ENCODE measurements around the gene ADCY7. TPM values are rescaled to one million over a fixed set of nuclear protein-coding genes. Genes with fewer than 3 reads are reported as not detected.

Gene ADCY7
- total RNA-seq, 1 experiment from 2014 or later: 34.2 TPM

GRCh38 chr16:50322333-50322732, 56.0 kb downstream of the ADCY7 start:
- peaks cover under 1% of the 10 kb centered on the region; the same call in 1 of the 2 replicates for H4K20me1 ChIP-seq (ENCODE audit: insufficient read depth)
- H3K27me3 ChIP-seq (ENCODE audit: insufficient read depth, low read length): no peaks in the 10 kb centered on the region
- intact Hi-C loops (cut with micrococcal nuclease): loop anchor here (5.0 kb wide), 1 partner anchor 345 kb away; no protein-coding TSS in a partner anchor
- ChIA-PET POLR2A (no interaction called here), CTCF (interaction anchor here (1.7 kb wide), 1 partner anchor 484 kb away, joined by 7 read pairs; no protein-coding TSS in a partner anchor), RAD21 (ENCODE audit: low non-redundant PET in 1 of 2, low total read pairs in 2 of 2, uncharacterized antibody in 2 of 2, unreplicated experiment in 2 of 2) (interaction anchor here in 1 of 2 experiments (0.7 kb wide), 1 partner anchor 47 kb away, joined by 3 read pairs; the partner anchor contains the start of gene BRD7)
- no peak overlapping the region for H2AFZ ChIP-seq (ENCODE audit: low read depth, low read length, poor library complexity, severe bottlenecking)
- no TSS peak for BruUV-seq (replicated peaks)
- TF ChIP-seq, protein P1, sequence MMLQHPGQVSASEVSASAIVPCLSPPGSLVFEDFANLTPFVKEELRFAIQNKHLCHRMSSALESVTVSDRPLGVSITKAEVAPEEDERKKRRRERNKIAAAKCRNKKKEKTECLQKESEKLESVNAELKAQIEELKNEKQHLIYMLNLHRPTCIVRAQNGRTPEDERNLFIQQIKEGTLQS (IDR thresholded peaks at IDR 0.05): no peak
- no peak for TF ChIP-seq SIN3A (IDR thresholded peaks at IDR 0.05; ENCODE audit: low read depth)
- H3K36me3 ChIP-seq (ENCODE audit: control insufficient read depth in 1 of 2, insufficient read depth in 2 of 2, low read length in 2 of 2): peaks cover 53 to 67% of the 10 kb centered on the region in 2 experiments
- no peaks in the 10 kb centered on the region for H3K9me2 ChIP-seq (ENCODE audit: insufficient read depth)
- no peaks in the 10 kb centered on the region for H3K4me1 ChIP-seq (ENCODE audit: control insufficient read depth in 1 of 2, insufficient read depth in 2 of 2, low read length in 2 of 2)
- no peak for DNase-seq (ENCODE audit: low read depth, low spot score)
- H3K79me2 ChIP-seq (ENCODE audit: insufficient read depth, low read length): no peaks in the 10 kb centered on the region
- H3K27ac ChIP-seq (ENCODE audit: low read depth, low read length): no peak overlapping the region
- H3K9ac ChIP-seq (ENCODE audit: low read length): no peak overlapping the region
- no peak overlapping the region for H3K4me2 ChIP-seq (ENCODE audit: low read length)
- no peak for ATAC-seq
- H3K4me3 ChIP-seq (replicated peaks in 1 of 2; ENCODE audit: low read depth in 1 of 2, low read length in 2 of 2): no peak overlapping the region
- H3K9me3 ChIP-seq (ENCODE audit: control insufficient read depth in 1 of 2, insufficient read depth in 1 of 2, low read depth in 1 of 2, low read length in 2 of 2): no peaks in the 10 kb centered on the region

DNA sequence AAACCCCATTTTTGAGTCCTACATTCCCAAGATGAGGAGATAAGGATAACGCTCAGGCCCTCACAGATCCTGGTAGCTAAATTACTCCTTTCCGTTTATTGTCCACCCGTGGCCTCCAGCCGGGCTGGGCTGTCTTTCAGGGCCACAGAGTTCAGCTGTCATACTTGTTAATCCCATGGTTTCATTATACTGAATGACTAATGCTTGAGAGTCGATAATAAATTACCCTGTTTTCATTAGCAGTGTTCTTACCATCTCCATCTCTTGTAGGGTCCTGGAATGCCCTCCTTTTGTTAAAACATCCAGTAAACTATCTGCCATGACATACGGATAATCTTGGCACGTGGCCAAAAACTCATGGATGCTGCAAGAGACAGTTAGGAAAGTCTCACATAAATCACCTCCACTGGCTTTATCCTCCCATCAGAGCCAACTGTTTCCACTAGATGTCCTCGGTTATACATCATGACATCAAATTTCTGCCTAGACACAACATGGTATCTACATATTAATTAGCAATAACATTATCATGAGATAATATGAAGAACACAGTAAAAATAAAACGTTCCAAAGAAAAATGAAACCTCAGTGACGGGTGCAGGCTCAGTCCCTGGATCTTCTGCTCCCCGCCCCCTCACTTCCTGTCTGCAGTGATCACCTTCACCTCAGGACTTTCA, 57.1 kb downstream of the ADCY7 start:
- ATAC-seq (peak; percentile 66), DNase-seq (ENCODE audit: low read depth, low spot score) (peak; percentile 21)
- intact Hi-C loops (cut with micrococcal nuclease): loop anchor here (1.0 to 5.0 kb wide), 2 partner anchors 344 to 483 kb away; no protein-coding TSS in a partner anchor
- peaks cover 3% of the 10 kb centered on the region; the same call in 1 of the 2 replicates for H4K20me1 ChIP-seq (ENCODE audit: insufficient read depth)
- H3K79me2 ChIP-seq (ENCODE audit: insufficient read depth, low read length): no peaks in the 10 kb centered on the region
- ChIA-PET POLR2A (no interaction called here), CTCF (no interaction called here), RAD21 (ENCODE audit: low non-redundant PET in 1 of 2, low total read pairs in 2 of 2, uncharacterized antibody in 2 of 2, unreplicated experiment in 2 of 2) (no interaction called here)
- H3K9me3 ChIP-seq (ENCODE audit: control insufficient read depth in 1 of 2, insufficient read depth in 1 of 2, low read depth in 1 of 2, low read length in 2 of 2): no peaks in the 10 kb centered on the region
- no peak overlapping the region for H3K4me2 ChIP-seq (ENCODE audit: low read length)
- no peaks in the 10 kb centered on the region for H3K4me1 ChIP-seq (ENCODE audit: control insufficient read depth in 1 of 2, insufficient read depth in 2 of 2, low read length in 2 of 2)
- peaks cover 46 to 56% of the 10 kb centered on the region in 2 experiments for H3K36me3 ChIP-seq (ENCODE audit: control insufficient read depth in 1 of 2, insufficient read depth in 2 of 2, low read length in 2 of 2)
- H3K27me3 ChIP-seq (ENCODE audit: insufficient read depth, low read length): no peaks in the 10 kb centered on the region
- H3K9me2 ChIP-seq (ENCODE audit: insufficient read depth): no peaks in the 10 kb centered on the region
- H3K4me3 ChIP-seq (replicated peaks in 1 of 2; ENCODE audit: low read depth in 1 of 2, low read length in 2 of 2): no peak overlapping the region
- H2AFZ ChIP-seq (ENCODE audit: low read depth, low read length, poor library complexity, severe bottlenecking): no peak overlapping the region
- TF ChIP-seq, protein P2, sequence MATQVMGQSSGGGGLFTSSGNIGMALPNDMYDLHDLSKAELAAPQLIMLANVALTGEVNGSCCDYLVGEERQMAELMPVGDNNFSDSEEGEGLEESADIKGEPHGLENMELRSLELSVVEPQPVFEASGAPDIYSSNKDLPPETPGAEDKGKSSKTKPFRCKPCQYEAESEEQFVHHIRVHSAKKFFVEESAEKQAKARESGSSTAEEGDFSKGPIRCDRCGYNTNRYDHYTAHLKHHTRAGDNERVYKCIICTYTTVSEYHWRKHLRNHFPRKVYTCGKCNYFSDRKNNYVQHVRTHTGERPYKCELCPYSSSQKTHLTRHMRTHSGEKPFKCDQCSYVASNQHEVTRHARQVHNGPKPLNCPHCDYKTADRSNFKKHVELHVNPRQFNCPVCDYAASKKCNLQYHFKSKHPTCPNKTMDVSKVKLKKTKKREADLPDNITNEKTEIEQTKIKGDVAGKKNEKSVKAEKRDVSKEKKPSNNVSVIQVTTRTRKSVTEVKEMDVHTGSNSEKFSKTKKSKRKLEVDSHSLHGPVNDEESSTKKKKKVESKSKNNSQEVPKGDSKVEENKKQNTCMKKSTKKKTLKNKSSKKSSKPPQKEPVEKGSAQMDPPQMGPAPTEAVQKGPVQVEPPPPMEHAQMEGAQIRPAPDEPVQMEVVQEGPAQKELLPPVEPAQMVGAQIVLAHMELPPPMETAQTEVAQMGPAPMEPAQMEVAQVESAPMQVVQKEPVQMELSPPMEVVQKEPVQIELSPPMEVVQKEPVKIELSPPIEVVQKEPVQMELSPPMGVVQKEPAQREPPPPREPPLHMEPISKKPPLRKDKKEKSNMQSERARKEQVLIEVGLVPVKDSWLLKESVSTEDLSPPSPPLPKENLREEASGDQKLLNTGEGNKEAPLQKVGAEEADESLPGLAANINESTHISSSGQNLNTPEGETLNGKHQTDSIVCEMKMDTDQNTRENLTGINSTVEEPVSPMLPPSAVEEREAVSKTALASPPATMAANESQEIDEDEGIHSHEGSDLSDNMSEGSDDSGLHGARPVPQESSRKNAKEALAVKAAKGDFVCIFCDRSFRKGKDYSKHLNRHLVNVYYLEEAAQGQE (IDR thresholded peaks at IDR 0.05; ENCODE audit: low read depth): no peak
- TF ChIP-seq, protein P3, sequence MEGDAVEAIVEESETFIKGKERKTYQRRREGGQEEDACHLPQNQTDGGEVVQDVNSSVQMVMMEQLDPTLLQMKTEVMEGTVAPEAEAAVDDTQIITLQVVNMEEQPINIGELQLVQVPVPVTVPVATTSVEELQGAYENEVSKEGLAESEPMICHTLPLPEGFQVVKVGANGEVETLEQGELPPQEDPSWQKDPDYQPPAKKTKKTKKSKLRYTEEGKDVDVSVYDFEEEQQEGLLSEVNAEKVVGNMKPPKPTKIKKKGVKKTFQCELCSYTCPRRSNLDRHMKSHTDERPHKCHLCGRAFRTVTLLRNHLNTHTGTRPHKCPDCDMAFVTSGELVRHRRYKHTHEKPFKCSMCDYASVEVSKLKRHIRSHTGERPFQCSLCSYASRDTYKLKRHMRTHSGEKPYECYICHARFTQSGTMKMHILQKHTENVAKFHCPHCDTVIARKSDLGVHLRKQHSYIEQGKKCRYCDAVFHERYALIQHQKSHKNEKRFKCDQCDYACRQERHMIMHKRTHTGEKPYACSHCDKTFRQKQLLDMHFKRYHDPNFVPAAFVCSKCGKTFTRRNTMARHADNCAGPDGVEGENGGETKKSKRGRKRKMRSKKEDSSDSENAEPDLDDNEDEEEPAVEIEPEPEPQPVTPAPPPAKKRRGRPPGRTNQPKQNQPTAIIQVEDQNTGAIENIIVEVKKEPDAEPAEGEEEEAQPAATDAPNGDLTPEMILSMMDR (IDR thresholded peaks at IDR 0.05 in 2 of 3, conservative IDR thresholded peaks at IDR 0.05 in 1 of 3; ENCODE audit: borderline replicate concordance in 1 of 3, insufficient read depth in 1 of 3, low read depth in 2 of 3, low read length in 2 of 3): peak; percentile 25 to 46 (median 25); a peak in 4 of 6 replicates
- TF ChIP-seq RAD21 (IDR thresholded peaks at IDR 0.05; ENCODE audit: low read depth) (peak; percentile 54), ELF1 (IDR thresholded peaks at IDR 0.05; ENCODE audit: borderline replicate concordance, low read depth) (no peak)
- no peak overlapping the region for H3K9ac ChIP-seq (ENCODE audit: low read length)
- no TSS peak for BruUV-seq (replicated peaks)
- no peak overlapping the region for H3K27ac ChIP-seq (ENCODE audit: low read depth, low read length)
